ENCODE data around the gene MAP7D2.
"Not testable (repeated sequence)": the region's sequence is repeated elsewhere in the genome, so short reads cannot be mapped to it uniquely, and the experiment has no call there.

MAP7D2 gene

DNA sequence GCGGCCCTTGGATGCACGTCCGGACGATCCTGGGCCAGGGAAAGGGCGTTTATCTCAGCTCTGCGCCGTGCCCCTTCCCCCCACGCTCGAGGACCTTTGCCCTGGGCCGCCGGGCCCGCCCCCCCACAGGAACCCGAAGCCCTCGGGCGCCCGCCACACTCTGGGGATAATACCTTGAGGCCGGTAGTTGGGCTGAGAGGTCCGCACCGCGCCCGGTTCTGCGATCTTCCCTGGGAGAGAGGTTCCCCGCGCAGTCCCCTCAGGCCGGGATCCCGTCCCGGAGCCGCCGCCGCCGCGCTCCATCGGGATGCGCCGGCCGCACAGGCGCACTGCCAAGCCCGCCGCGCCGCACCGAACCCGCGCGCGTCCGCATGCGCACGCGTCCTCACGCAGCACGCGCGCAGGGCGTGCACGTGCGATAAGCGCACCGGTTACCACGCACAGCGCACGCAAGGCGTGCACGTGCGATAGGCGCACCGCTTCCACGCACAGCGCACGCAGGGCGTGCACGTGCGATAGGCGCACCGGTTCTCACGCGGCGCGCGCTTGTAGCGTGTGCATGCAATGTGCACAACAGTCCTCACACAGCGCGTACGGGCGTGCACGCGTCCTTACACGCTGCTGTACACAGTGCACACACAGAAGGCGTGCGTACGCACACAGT, at the start of gene MAP7D2:
MAP7D2 (minus strand) TSS at position 331 of the 664 bp plus-strand sequence; CDS start at position 303, 28 bp downstream.
- in situ Hi-C loops (cut with MboI; ENCODE audit: low sequenced_read_pairs): loop anchor here (25.0 kb wide), 1 partner anchor 204 kb away; no protein-coding TSS in a partner anchor

DNA sequence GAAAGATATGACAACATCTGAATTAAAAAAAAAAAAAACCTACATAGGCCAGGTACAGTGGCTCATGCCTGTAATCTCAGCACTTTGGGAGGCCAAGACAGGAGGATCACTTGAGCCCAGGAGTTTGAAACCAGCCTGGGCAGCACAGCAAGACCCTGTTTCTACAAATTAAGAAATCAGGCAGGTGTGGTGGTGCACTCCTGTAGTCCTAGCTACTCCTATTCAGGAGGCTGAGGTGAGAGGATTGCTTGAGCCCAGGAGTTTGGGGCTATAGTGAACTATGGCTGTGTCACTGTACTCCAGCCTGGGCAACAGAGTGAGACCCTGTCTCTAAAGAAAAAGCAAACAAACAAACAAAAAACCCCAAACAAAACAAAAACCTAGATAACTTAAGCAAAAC, 45.8 kb upstream of the MAP7D2 start:
- in situ Hi-C loops (cut with MboI; ENCODE audit: low sequenced_read_pairs): not testable (repeated sequence)

DNA sequence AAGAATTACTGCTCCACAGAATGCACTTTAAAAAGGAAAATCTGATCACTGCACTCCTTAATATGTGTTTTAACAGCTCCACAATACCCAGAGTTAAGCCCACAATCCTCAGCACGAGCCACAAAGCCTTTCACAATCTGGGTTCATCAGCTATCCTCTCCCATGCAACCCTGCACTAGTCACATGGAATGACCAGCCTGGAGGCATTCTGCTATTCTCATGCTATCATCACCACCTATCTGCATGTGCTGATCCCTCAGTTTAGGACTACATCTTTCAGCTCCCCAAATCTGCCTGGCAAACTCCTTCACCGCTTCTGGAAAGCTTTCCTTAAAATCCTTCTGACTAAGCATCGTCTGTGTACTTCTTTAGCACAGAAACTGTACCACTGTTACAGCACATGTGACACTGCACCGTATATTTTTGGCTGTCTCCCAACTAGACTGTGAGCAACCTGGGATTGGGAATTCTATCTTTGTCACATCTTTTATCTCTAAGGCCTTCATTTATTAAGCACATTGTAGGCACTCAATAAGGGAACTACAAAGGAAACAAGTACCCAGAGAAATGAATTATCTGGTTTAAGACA, 43.2 kb upstream of the MAP7D2 start:
- in situ Hi-C loops (cut with MboI; ENCODE audit: low sequenced_read_pairs): no loop called here

DNA sequence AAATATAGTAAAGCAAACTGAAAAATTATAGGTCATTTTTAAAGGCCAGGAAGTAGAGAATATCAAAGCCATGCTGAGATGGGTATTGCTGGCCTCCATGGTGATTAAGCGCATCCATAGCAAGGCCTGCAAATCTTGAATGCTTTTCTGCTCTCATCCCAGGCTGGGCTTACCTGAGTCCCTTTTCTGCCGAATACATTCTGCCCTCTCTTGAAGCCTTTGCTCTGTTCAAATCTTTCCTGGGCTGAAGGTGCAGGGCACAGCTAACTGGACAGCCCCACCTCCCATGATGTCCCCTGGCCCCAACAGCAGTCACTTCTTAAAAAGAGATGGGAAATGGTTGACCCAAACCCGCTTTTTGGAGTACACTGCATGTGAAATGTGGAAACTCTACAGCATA, 35.0 kb upstream of the MAP7D2 start:
- in situ Hi-C loops (cut with MboI; ENCODE audit: low sequenced_read_pairs): no loop called here

DNA sequence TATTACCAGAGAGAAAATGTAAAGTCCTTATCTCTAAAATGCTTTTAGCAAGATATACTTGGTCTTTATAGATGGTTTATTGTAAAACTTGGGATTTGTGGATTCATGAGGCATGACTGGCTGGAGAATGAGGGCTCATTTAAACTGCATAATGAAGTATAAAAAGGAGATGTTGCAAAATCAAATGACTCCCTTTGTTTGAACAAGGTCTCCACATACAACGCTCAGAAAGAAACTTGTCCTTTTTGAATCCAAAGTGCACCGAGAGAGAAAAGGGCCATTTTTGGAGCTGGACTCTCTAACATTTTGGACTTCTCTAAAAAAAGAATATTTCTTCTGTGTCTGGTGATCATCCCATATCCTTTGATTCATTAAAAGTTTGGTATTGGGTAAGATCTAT, 32.6 kb upstream of the MAP7D2 start:
- in situ Hi-C loops (cut with MboI; ENCODE audit: low sequenced_read_pairs): no loop called here

DNA sequence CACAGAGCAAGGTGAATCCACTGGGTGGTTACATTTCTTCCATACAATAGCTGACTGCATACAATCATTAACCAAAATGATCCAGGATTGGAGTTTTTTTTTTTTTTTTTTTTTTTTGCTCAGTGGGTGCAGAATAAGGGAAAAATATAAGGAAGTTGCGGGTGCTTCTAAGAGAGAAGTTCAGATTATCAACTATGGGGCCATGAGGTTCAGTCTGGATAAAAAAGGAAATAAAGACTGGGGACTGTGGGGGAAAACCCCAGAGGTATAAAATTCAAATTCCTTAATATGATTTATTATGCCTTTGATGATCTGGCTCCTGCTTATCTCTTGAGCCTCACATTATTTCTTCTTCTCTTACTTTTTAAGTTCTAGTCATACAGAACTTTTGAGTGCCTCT, 30.9 kb upstream of the MAP7D2 start:
- in situ Hi-C loops (cut with MboI; ENCODE audit: low sequenced_read_pairs): no loop called here

DNA sequence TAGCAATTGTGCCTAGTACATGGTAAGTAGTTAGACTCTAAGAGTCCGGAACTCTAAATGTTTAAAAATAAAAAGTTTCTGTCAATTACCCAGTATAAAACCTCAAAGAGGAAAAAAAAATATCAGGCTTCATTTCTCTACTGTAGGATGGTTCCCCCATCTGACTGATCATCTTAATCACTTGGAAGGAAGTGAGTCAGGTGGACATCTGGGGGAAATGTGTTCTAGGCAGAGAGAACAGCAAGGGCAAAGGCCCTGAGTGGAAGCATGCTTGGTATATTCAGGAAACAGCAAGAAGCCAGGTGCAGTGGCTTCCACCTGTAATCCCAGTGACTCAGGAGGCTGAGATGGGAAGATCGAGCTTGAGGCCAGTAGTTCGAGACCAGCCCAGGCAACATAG, 27.8 kb upstream of the MAP7D2 start:
- in situ Hi-C loops (cut with MboI; ENCODE audit: low sequenced_read_pairs): no loop called here

DNA sequence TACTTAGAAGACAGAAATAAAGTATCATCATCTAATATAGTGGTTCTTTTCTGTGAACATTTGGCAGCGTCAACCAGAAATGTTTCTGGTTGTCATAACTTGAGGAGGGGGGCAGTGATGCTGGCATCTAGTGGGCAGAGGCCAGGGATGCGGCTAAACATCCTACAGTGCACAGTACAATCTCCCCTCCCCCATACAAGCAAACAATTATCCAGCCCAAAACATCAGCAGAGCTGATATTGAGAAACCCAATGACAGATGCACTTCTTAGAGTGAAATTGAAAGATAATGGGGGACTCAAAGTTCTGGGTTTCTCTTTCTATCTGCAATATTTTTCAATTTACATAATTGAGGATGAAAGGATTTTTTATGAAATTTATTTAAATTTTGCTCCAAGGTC, 26.9 kb upstream of the MAP7D2 start:
- in situ Hi-C loops (cut with MboI; ENCODE audit: low sequenced_read_pairs): no loop called here

DNA sequence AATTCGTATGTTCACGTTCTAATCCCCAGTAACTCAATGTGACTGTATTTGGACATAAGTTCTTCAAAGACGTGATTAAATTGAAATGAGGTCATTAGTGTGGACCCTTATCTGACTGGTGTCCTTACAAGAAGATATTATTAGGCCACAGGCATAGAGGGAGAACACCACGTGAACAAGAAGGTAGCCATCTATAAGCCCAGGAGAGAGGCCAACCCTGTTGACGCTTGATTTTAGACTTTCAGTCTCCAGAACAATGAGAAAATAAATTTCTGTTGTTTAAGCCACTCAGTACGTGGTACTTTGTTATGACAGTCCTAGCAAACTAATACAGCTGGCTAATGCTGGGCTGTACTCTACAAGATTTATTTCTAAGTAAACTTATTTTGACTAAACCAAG, 26.4 kb upstream of the MAP7D2 start:
- in situ Hi-C loops (cut with MboI; ENCODE audit: low sequenced_read_pairs): no loop called here

DNA sequence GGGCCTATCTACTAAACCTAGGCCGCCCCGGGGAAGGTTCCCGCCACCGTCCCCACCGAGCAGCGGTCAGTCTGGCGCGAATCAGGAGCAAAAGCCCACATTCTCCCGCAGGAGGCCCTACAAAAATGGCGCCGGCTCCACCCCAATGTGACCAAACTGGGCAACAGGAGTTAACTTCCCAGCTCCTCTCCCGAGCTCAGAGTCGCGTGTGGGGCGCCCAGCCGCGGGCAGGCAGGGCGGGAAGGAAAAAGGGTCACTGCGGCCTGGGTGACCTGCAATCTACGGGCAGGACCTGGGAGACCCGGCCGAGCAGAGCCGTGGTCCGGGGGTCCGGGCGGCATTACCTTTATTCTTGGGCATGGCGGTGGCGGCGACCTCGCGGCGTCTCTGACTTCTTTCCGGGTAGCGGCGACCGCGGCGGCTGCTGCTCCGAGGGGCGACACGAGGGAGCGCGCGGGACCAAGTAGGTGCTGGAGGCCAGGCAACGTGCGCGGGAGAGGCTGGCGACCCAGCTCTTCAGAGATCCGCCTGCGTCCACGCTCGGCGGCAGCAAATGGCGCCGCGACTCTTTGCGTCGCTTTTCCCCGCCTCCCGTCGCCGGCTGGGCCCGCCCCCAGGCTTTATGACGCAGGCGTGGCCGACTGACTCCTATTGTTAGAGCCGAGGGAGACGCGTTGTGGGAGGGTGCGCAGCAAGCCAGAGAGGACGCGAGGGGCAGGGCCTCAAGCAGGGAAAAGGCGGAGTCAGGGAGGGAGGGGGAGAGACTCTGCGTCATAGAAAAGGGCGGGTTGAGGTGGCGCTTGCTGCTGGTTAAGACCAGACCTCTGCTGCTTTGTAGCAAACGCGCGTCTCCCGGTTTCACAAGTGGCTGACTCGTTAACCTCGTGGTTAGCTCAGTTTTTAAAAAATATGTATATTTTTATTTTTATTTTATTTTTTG, 24.8 kb upstream of the MAP7D2 start, which contains the start of gene EIF1AX:
EIF1AX (minus strand) TSS at position 558 of the 940 bp plus-strand sequence; CDS start at position 360, 198 bp downstream.
- in situ Hi-C loops (cut with MboI; ENCODE audit: low sequenced_read_pairs): no loop called here

DNA sequence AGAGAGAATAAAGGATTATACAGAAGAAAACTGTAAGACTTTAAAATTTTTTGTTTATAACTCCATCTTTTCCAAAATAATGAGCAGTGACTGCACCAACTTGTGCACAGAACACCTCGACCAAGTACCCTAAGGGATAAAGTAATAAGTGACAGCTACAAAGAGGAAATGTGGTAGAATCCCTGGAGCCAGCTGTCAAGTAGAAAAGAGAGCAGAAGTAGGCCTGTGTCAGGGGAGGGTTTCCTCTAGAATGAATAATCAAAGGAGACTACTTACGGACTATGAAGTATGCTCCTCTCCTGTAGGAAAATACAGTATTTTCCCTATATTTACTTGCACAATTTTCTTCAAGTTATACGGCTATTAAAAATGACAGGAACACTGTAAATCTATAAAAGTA, 23.7 kb upstream of the MAP7D2 start:
- in situ Hi-C loops (cut with MboI; ENCODE audit: low sequenced_read_pairs): no loop called here

DNA sequence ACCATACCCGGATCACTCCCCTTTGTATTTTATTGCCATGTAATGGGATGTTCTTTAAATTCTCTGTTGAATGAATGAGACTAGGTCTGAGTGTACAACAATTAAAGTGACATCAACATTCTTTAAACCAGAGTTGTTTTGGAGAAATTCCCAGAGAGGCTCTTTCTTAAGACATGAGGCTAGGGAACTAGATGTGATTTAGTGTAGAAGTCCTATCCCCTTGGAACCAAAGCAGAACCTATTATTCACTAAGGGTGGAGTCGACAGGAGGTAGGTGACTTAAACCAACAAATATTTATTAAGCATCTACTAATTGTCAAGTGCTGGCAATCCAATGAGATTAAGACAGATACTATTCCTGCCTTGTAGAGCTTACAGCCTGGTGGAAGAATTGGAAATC, 23.3 kb upstream of the MAP7D2 start:
- in situ Hi-C loops (cut with MboI; ENCODE audit: low sequenced_read_pairs): no loop called here

DNA sequence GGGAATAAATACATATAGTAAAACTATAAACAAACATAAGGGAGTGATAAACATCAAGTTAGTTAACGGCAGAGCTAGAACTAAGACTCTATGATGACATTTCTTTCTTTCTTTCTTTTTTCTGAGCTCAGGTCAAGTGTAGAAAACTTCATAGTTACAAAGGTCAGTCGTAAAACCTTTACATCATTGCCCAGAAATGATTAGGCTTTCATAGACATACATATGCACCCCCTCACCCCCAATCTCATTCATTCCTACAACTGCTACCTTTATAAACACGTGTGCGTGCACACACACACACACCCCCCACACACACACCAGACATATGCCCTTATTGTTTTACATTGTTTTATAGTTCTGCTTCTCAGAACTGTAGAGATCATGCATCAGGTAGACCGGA, 19.2 kb upstream of the MAP7D2 start:
- in situ Hi-C loops (cut with MboI; ENCODE audit: low sequenced_read_pairs): no loop called here

DNA sequence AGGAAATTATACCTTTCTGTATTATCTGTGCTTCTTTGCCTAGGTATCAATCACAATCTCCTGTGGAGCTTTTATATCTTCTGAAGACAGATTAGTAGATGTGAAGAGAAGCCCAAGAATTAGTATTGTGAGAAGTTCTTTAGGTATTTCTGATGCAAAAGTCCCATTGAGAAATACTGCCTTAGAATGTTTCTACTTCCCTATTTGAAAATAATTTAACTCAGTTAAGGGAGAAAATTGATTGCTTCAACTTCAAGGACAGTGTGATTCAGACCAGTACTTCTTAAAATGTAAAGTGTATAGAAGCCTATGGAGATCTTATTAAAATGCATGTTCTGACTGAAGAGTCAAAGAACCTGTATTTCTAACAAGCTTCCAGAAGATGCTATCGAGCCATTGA, 16.0 kb upstream of the MAP7D2 start:
- in situ Hi-C loops (cut with MboI; ENCODE audit: low sequenced_read_pairs): no loop called here

DNA sequence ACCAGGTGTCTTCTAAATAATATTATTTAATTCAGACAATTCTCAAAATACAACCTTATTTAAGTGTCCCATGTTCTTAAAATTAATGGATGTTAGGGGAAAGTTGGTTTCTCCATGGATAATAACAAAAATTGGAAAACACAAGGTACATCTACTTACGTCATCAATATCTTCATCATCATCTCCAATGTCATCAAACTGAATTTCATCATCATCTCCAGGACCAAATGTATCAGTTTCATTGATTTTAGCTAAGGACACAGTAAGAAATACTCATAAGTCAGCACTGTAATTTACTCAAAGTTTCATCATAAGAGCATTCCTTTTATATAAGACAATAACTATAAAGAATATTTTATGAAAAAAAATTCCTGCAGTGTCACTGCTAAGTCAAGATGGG, 13.7 kb upstream of the MAP7D2 start:
- in situ Hi-C loops (cut with MboI; ENCODE audit: low sequenced_read_pairs): no loop called here

DNA sequence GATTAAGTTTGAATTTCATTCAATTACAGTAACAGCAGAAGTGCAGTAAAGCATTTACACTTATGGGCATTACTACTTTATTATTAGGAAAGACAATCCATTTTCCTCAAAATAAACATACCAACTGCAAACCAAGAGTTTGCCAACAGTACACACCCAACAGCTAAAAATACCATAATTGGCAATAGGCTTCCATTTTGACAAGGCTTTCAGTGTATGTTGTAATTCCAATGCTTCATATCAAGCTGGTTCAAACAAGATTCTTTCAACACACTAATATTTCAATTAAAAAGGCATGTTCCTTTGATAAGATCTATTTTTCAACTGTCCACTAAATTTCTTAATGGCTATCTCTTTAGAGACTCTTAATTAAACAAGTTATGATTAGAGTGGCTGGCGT, 12.8 kb upstream of the MAP7D2 start:
- in situ Hi-C loops (cut with MboI; ENCODE audit: low sequenced_read_pairs): no loop called here

DNA sequence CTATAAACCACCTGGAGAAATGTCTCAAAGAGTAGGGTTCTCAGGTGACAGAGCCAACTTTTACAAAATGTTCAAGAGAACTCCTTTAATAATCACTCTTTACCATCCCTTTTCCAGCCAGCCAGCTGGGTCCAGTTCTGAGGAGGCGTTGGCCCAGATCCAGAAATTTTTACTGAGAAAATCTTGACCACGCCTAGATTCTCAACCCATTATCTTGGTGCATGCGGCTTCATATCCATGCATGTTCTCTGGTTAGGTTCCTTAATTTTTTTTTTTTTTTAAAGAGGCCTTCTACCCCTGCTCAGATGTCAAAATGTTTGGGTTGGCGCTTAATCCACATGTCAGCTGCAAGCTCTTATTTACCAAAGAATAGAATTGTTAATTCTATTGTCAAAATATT, 12.0 kb upstream of the MAP7D2 start:
- in situ Hi-C loops (cut with MboI; ENCODE audit: low sequenced_read_pairs): no loop called here

DNA sequence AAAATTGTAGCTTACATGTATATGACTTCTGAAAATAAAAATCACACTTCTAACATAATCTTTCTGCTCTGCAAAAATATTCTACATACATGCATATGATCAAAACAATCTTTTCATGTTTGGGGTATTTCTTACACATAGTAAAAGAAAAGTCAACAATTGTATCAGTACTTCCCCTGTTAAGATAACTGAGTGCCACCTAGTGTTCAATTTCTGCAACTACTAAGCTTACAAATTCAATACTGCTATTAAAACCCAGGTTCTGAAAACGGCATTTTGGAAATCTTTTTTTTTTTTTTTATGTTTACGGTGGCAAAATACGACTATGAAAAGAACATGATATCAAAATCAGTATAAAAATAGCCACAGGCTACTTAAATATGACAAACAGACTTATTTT, 10.7 kb upstream of the MAP7D2 start:
- in situ Hi-C loops (cut with MboI; ENCODE audit: low sequenced_read_pairs): not testable (repeated sequence)

DNA sequence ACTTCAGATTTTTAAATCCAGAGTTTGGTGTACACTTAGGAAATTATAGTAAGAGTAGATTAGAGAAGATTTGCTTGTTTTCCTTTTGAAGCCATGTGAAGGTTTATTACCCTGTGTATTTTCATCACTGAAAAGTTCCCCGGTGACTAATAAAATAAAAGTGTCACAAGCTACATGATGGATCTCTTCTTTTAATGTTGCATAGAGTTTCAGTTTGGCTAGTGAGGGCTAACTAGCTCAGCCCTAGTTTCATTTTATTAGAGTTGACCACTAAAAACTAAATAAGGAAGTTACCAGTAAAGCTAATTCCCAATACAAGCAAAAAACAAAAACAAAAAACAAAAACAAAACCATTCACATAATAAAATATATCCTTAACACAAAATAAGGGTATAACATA, 10.1 kb upstream of the MAP7D2 start:
- in situ Hi-C loops (cut with MboI; ENCODE audit: low sequenced_read_pairs): not testable (repeated sequence)

DNA sequence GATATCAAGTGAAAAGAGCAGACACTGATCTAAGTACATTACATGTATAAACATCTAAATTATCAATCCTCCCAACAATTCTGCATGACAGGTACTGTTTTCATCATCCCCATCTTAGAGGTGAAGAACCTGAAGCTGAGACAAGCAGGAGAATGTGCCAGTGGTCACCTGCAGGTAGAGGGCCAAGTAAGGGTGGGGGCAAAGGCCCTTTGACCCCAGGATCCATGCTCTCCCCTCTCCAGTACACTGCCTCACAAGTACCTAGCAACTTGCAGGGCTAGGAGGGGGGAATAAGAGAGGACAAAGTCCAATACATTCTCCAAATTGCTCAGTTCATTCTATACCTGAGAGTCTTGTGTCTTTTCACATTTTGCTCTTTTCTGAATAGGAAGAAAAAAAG, 8.3 kb upstream of the MAP7D2 start:
- in situ Hi-C loops (cut with MboI; ENCODE audit: low sequenced_read_pairs): loop anchor here (25.0 kb wide), 1 partner anchor 213 kb away; no protein-coding TSS in a partner anchor

DNA sequence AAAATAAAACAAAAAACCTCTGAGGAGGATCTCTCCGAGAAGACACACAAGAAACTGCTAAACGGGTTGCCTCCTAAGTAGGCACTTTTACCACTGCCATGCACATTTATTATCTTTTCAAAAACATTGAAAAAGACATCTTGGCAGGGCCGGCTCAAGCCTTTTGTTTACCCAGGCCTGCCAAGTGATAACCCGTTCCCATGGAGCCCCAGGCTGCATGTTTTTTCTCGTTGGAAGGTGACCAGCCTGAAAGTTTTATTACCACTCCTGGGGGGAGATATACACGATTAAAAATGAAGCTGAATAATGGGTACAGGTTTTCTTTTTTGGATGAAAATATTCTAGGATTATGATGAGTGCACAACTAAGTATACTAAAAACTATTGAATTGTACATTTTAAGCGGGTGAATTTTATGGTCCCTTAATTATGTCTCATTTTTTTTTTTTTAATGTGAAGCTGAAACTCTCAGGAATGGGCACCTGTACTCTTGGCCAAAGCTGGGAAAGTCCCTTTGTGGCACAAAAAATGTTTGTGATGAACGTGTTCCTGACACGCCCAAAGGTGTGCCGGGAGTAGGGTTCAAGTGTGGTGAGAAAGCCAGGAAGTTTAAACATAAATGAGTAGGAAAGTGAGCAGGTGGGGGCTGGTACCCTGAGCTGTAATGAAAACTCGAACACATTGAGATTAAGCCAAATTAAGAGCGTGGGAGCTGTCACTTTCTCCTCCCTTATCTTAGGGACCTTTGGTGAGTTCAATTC, 1.5 kb upstream of the MAP7D2 start:
- in situ Hi-C loops (cut with MboI; ENCODE audit: low sequenced_read_pairs): loop anchor here (25.0 kb wide), 1 partner anchor 206 kb away; no protein-coding TSS in a partner anchor

Measured in HL-60/S4 treated with phorbol 12-myristate 13-acetate at 8.2 ng/mL for 4 days and 3 days (cell line).